GM18508 (cell line): ENCODE data around the gene ELANE.
"Not testable (repeated sequence)": the region's sequence is repeated elsewhere in the genome, so short reads cannot be mapped to it uniquely, and the experiment has no call there.

Experiments
- ATAC-seq: cut with Tn5 transposase; IDR thresholded peaks from one replicate; pipeline ENCODE4 v1.9.1; 2021; ENCODE audit warnings: moderate number of reproducible peaks; ENCODE audit not compliant: insufficient read depth, unreplicated experiment

Gene ELANE

DNA sequence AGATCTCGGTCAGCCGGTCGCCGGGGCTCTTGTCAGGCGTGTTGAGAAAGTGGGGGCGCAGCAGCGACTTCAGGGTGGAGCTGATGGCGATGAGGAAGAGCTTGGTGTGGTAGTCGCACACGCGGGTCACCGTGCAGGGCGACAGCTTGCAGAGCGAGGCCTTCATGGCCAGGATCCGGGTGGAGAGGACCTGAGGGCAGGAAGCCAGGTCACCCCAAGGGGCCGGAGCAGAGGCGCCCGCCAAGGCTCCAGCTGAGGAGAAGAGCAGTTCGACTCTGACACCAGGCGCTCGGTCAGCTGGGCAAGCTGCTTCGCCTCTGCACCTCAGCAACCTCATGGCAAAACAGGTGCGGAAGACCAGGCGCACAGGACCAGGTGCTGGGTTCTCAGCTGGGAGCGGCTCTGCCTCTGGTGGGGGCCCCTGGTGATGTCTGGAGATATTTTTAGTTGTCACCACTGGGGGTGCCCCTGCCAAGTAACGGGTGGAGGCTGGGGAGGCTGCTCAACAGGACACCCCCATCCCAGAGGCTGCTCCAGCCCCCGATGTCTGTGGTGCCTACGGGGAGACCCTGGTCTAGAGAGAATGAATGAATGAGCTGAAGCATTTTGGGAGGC is 23.3 kb downstream of the ELANE start:
- no peak for ATAC-seq

DNA sequence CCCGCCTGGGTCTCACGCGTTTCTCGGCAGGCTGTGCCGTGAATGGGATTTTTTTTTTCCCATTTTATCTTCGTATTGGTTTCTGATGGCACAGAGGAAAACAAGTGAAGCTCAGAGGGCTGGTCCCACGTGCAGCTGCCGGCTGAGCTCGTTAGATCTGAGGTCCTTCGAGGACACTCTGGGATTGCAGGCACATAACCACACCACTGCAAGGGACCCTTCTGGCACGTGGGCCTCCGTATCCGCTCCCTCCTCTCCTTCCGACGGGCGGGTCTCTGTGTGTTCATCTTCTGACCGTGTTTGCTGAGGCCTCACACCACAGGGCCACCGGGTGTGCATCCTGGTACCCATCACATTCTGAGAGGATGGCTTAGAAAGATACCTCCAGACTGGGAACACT is 24.0 kb downstream of the ELANE start:
- ATAC-seq: no peak

DNA sequence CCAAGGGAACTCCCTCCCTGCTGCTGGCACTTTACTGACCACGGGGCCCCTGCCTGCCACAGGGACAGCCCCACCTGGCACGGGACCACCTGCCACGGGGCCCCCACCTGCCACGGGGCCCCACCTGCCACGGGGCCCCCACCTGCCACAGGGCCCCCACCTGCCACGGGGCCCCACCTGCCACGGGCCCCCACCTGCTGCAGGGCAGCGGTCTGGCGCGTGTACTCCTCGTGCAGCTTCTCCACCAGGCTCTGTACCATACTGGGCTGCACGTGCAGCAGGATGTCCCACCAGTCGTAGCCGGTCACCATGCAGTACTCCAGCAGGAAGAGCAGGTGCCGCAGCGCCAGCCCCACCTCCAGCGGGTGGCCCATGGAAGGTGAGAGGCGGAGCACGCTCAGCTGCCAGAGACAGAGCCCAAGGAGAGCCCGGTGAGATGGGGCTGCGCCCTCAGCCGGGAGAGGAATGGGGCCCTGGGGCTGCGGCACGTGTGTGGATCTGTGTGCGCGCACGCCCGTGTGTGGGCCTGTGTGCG is 24.7 kb downstream of the ELANE start:
- ATAC-seq: no peak

DNA sequence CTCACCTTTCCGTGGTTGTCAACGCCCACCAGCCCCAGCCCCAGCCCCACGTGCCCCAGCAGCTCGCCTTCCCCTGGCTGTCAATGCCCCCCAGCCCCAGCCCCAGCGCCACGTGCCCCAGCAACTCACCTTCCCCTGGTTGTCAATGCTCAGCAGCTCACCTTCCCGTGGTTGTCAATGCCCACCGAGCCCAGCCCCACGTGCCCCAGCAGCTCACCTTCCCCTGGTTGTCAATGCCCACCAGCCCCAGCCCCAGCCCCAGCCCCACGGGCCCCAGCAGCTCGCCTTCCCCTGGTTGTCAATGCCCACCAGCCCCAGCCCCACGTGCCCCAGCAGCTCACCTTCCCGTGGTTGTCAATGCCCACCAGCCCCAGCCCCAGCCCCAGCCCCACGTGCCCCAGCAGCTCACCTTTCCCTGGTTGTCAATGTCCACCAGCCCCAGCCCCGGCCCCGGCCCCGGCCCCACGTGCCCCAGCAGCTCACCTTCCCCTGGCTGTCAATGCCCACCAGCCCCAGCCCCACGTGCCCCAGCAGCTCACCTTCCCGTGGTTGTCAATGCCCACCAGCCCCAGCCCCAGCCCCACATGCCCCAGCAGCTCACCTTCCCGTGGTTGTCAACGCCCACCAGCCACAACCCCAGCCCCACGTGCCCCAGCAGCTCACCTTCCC is 26.0 kb downstream of the ELANE start:
- ATAC-seq: not testable (repeated sequence)

DNA sequence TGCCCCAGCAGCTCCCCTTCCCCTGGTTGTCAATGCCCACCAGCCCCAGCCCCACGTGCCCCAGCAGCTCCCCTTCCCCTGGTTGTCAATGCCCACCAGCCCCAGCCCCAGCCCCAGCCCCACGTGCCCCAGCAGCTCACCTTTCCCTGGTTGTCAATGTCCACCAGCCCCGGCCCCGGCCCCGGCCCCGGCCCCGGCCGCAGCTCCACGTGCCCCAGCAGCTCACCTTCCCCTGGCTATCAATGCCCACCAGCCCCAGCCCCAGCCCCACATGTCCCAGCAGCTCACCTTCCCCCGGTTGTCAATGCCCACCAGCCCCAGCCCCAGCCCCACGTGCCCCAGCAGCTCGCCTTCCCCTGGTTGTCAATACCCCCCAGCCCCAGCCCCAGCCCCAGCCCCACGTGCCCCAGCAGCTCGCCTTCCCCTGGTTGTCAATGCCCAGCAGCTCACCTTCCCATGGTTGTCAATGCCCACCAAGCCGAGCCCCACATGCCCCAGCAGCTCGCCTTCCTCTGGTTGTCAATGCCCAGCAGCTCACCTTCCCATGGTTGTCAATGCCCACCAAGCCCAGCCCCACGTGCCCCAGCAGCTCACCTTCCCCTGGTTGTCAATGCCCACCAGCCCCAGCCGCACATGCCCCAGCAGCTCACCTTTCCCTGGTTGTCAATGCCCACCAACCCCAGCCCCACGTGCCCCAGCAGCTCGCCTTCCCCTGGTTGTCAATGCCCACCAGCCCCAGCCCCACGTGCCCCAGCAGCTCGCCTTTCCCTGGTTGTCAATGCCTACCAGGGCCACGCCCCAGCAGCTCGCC is 26.9 kb downstream of the ELANE start:
- ATAC-seq: not testable (repeated sequence)

DNA sequence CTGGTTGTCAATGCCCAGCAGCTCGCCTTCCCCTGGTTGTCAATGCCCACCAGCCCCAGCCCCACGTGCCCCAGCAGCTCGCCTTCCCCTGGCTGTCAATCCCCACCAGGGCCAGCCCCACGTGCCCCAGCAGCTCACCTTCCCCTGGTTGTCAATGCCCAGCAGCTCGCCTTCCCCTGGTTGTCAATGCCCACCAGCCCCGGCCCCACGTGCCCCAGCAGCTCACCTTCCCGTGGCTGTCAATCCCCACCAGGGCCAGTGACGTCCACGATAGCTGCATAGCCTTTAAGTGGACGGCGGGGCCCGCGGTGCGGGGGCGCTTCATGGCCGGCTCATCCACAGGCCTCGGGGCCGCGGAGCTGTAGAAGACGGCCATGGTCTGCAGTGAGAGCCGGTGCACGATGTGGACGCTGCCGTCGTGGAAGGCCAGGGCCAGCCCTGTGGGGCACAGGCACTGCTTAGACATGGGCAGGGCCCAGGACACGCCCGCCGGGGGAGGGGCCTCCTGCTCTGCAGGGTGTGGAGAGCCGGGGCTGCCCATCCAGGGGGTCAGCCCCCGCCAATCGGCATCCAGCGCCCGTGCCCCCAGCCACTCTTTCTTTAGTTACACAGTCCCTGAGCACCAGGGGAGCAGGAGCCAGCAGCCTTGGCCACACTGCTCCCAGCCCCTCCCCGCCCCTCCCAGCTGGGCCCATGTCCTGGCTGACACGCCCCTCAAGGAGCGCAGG is 27.8 kb downstream of the ELANE start:
- no peak for ATAC-seq

GRCh38 chr19:881385-882071 is 29.4 kb downstream of the ELANE start:
- no peak for ATAC-seq

GRCh38 chr19:882871-883497 is 30.9 kb downstream of the ELANE start:
- ATAC-seq: no peak

DNA sequence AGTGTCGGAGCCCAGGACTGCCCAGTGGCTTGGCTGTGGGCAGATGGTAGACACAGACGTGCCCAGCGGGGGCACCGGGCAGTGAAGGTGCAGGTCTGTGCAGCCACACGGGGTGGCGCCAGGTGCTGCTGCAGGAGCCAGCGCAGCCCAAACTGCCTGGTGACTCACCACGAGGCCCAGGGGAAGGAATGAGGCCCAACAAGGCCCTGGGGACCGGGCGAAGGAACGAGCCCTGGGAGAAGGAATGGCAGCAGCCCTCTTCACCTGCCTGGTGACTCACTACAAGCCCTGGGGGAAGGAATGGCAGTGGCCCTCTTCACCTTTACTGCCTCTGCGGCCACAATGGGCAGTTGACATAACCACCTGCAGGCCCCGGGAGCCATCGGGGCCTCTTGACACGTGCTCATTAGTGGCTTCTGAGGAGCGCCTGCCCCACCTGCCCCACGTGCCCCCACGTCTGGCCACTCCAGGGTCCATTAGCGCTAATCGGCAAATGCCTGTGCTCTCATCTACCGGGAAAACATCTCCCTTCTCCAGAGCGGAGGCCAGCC is 31.6 kb downstream of the ELANE start:
- no peak for ATAC-seq

DNA sequence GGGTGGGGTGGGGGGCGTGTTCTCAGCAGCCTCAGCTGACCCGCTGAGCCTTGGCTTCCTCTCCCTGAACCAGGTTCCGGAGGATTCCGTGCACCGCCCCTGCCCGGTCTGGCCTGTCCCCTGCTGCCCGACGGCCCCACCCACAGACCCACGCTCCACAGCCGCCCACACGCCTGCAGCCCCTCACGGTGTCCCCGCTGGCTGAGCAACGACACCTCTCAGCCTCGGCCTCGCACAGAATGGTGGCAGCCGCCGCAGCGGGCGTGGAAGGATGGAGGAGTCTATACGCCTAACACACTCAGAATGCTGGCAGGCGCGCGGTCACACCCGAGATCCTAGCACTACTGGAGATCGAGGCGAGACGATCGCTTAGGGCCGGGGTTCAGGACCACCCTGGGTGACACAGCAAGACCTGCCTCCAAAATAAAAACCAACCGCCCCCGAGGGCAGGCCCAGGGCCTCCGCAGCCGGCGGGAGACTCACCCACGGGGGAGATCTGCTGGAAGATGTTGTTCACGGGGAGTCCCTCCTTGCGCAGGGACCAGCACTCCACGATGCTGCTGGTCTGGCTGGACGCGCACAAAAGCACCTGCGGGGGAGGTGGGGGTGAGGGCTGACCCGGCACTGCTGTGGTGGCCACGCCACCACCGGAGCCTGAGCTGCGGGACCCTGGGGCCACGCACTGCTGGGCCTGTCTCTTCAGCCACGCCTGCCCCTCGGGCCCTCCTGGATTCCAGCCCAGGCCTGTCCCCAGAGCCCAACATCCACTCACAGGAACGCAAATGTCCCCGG is 32.5 kb downstream of the ELANE start:
- no peak for ATAC-seq

DNA sequence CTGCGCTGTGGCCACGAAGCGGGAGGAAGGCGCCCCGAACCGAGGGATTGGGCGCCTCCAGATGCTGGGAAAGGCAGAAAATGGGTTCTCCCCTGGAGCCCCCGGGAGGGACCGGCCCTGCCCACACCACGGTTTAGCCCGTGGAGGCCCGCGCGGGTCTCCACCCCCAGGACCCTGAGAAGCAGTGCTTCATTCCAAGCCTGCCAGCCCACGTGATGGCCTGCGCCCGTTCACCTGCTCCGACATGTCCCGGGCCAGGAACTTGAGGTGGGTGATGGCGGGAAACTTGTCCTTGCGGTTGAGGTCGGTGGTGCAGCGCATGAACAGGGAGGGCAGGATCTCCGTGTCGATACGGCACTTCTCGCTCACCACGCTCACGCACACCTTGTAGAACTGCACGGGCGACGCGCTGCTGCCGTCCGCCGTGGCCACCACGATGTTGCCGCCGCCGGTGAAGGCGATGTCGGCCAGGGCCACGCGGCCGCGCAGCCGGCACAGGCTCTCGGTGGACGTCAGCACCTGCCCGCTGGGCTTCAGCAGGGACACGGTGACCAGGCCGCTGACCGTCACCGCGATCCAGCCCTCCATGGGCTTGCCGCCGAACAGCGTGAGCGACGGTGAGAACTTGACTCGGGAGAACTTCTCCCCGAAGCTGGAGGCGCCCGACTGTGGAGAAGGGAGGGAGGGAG is 33.6 kb downstream of the ELANE start:
- ATAC-seq: no peak

DNA sequence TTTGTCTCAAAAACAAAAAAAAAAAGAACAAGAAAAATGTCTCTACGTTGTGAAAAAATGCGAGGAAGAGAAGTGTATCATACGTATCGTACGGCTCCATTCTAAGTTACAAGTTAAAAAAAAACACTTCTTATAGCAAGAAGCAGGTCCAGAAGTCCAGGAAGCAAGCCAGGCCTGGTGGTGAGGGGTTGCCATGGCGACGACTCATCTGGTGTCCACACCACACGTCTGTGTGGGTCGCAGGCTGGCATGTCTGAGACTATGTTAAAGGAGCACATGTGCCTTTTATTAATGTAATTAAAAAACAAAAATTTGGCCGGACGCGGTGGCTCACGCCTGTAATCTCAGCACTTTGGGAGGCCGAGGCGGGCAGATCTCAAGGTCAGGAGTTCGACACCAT is 35.0 kb downstream of the ELANE start:
- ATAC-seq: no peak

- no peak for ATAC-seq
These were observed 35.5 kb downstream of the ELANE start for GRCh38 chr19:887599-887998.

DNA sequence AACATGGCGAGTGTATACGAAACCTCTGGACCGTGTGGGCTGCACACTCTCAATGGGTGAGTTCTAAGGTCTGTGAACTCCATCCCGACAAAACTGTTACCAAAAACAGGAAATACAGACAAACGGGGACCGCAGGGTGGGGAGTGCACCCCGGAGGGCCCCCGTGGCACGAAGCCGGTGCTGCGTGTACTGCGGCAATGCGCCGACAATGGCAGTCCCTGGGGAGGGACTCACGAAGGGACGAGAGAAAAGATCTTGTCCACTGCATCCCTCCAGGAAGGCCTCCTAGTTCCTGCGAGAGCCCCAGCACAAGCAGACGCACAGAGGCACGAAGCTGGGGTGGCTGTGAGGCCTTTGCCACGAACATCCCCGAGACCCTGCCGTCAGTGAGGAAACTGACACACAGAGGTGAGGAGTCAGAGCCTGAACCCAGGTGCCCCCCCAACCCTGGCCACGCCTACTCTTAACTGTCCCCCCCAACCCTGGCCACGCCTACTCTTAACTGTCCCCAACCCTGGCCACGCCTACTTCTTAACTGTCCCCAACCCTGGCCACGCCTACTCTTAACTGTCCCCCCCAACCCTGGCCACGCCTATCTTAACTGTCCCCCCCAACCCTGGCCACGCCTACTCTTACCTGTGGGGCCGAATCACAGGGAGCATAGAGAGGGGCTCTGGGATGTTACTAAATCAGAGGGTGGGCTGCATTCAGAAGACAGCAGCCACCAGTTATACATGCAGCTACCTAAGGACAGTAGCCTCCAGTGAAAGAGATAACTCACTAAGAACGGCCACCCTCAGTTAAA is 36.7 kb downstream of the ELANE start:
- ATAC-seq: no peak

GRCh38 chr19:889662-890295 is 37.7 kb downstream of the ELANE start:
- no peak for ATAC-seq

DNA sequence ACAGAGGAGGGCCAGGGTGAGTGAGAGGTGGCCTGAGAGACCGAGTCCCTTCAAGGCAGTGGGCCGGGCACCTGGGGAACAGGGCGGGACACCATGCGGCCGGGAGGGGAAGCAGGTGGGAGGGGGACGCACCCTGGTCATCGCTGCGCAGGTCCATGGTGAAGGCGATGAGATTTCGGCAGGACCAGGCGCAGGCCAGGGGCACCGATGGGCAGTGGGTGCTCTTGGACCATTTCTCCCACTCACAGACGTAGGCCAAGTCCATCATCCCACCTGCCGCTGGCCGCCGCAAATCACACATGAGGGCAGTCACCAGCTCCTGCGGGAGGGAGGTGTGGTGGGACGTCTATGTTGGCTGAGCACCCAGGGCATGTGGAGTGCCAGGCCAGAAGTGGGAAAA is 38.7 kb downstream of the ELANE start:
- ATAC-seq: no peak
